Stimulated activated CD4-positive, alpha-beta T cell treated with anti-CD3 and anti-CD28 coated beads, Interleukin-12 subunit alpha, Interleukin-12 subunit beta, amount 100 ng/mL, for 48 hours (primary cell): ENCODE results near the gene SOS1.
"Not testable (repeated sequence)": the region's sequence is repeated elsewhere in the genome, so short reads cannot be mapped to it uniquely, and the experiment has no call there.

Source experiments
- DNase-seq, 3 donors: peaks; one replicate each; pipeline ENCODE4 v3.0.0-alpha.2; 2020; ENCODE audit warnings: low read depth in 2 of 3, low spot score in 1 of 3

SOS1 gene

GRCh38 chr2:39139511-39140237 lies 18.8 kb upstream of the SOS1 start:
- DNase-seq: no peak

- DNase-seq: no peak
Measured at GRCh38 chr2:39138837-39139211, 18.0 kb upstream of the SOS1 start.

- not testable (repeated sequence) for DNase-seq
Measured at GRCh38 chr2:39138187-39138836, 17.5 kb upstream of the SOS1 start.

GRCh38 chr2:39136799-39137198 lies 15.9 kb upstream of the SOS1 start:
- no peak for DNase-seq

GRCh38 chr2:39135690-39136259 lies 14.9 kb upstream of the SOS1 start:
- DNase-seq: no peak

GRCh38 chr2:39133215-39133851 lies 12.5 kb upstream of the SOS1 start:
- DNase-seq: no peak

GRCh38 chr2:39128919-39129391 lies 8.1 kb upstream of the SOS1 start:
- DNase-seq: peak; percentile 48 to 63 (median 60)

GRCh38 chr2:39127973-39128372 lies 7.1 kb upstream of the SOS1 start:
- DNase-seq: peak; percentile 32 to 43 (median 33)

GRCh38 chr2:39124746-39125057 lies 3.9 kb upstream of the SOS1 start:
- no peak for DNase-seq

- DNase-seq: peak; percentile 88 to 93 (median 92)
Measured at GRCh38 chr2:39124000-39124745, 3.3 kb upstream of the SOS1 start.

GRCh38 chr2:39123436-39123999 lies 2.7 kb upstream of the SOS1 start:
- no peak for DNase-seq

GRCh38 chr2:39121523-39122063 lies 742 bp upstream of the SOS1 start:
- no peak for DNase-seq

GRCh38 chr2:39120521-39120770 lies 405 bp downstream of the SOS1 start:
- DNase-seq: no peak

GRCh38 chr2:39119732-39120520 lies 925 bp downstream of the SOS1 start:
- DNase-seq: peak in 1 of 3 donors; percentile 51

- no peak for DNase-seq
Measured at GRCh38 chr2:39118786-39119499, 1.9 kb downstream of the SOS1 start.

GRCh38 chr2:39115556-39115955 lies 5.3 kb downstream of the SOS1 start:
- no peak for DNase-seq

GRCh38 chr2:39114771-39115170 lies 6.1 kb downstream of the SOS1 start:
- DNase-seq: no peak

GRCh38 chr2:39109537-39109936 lies 11.3 kb downstream of the SOS1 start:
- no peak for DNase-seq

GRCh38 chr2:39108377-39108776 lies 12.5 kb downstream of the SOS1 start:
- DNase-seq: no peak
